ENCODE data around the gene ZFY.

The ZFY gene

GRCh38 chrY:2936436-2936750 is 1.2 kb downstream of the ZFY start:
- Histone ChIP-seq H3K4me2 (ENCODE audit: low read depth, low read length) (no peak overlapping the region), H3K4me3 (ENCODE audit: low read length) (no peak overlapping the region), H3K4me1 (ENCODE audit: low read length) (no peaks in the 10 kb centered on the region)

DNA sequence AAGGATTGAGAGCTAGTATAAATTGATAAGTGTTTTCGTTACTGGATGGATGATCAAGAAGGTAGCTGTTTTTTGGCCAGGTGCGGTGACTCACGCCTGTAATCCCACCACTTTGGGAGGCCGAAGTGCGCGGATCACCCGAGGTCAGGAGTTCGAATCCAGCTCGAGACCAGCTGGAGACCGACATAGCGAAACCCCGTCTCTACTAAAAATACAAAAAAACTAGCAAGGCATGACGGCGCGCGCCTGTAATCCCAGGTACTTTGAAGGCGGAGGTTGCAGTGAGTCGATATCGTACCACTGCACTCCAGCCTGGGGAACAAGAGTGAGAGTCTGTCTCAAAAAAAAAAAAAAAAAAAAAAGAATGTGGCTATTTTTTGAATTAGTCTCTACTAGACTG is 2.0 kb downstream of the ZFY start:
- no peaks in the 10 kb centered on the region for H3K36me3 ChIP-seq (replicated peaks; ENCODE audit: insufficient read depth, low read length)
- H2AFZ ChIP-seq (ENCODE audit: low read length): no peak overlapping the region
- no peak for DNase-seq
- TF ChIP-seq CTCF (IDR thresholded peaks at IDR 0.05; ENCODE audit: low read length): no peak
- no peak for TF ChIP-seq EZH2 (optimal IDR thresholded peaks at IDR 0.05; ENCODE audit: low read depth, low read length)
- TF ChIP-seq EZH2phosphoT487 (IDR thresholded peaks at IDR 0.05; ENCODE audit: low read length): no peak
- no peaks in the 10 kb centered on the region for H3K9me3 ChIP-seq (replicated peaks; ENCODE audit: insufficient read depth, low read length)
- no peak overlapping the region for H3K4me2 ChIP-seq (ENCODE audit: low read depth, low read length)
- no peaks in the 10 kb centered on the region for H3K27me3 ChIP-seq (replicated peaks; ENCODE audit: insufficient read depth, low read length)
- no peak overlapping the region for H3K9ac ChIP-seq (ENCODE audit: low read length)
- H3K27ac ChIP-seq (ENCODE audit: low read length): no peak overlapping the region
- H3F3A ChIP-seq (ENCODE audit: insufficient read depth, low read length): no peaks in the 10 kb centered on the region
- H3K9me2 ChIP-seq (replicated peaks; ENCODE audit: insufficient read depth, low read length): no peaks in the 10 kb centered on the region
- H3K79me2 ChIP-seq (ENCODE audit: low read length): no peaks in the 10 kb centered on the region
- H4K20me1 ChIP-seq (ENCODE audit: insufficient read depth, low read length): no peaks in the 10 kb centered on the region
- H3K4me1 ChIP-seq (ENCODE audit: low read length): no peaks in the 10 kb centered on the region
- no peak overlapping the region for H3K4me3 ChIP-seq (ENCODE audit: low read length)

More at GRCh38 chrY:2936436-2936750, 1.2 kb downstream of the ZFY start:
- Histone ChIP-seq H4K20me1 (ENCODE audit: insufficient read depth, low read length) (no peaks in the 10 kb centered on the region), H3K9me3 (replicated peaks; ENCODE audit: insufficient read depth, low read length) (no peaks in the 10 kb centered on the region), H3K36me3 (replicated peaks; ENCODE audit: insufficient read depth, low read length) (no peaks in the 10 kb centered on the region), H3F3A (ENCODE audit: insufficient read depth, low read length) (no peaks in the 10 kb centered on the region), H3K79me2 (ENCODE audit: low read length) (no peaks in the 10 kb centered on the region), H3K9me2 (replicated peaks; ENCODE audit: insufficient read depth, low read length) (no peaks in the 10 kb centered on the region), H3K27me3 (replicated peaks; ENCODE audit: insufficient read depth, low read length) (no peaks in the 10 kb centered on the region), H3K9ac (ENCODE audit: low read length) (no peak overlapping the region), H3K27ac (ENCODE audit: low read length) (no peak overlapping the region), H2AFZ (ENCODE audit: low read length) (no peak overlapping the region)
- no peak for TF ChIP-seq EZH2phosphoT487 (IDR thresholded peaks at IDR 0.05; ENCODE audit: low read length)
- no peak for TF ChIP-seq EZH2 (optimal IDR thresholded peaks at IDR 0.05; ENCODE audit: low read depth, low read length)
- TF ChIP-seq CTCF (IDR thresholded peaks at IDR 0.05; ENCODE audit: low read length): no peak
- DNase-seq: no peak

GRCh38 chrY:2949590-2950252 is 14.5 kb downstream of the ZFY start:
- Histone ChIP-seq H3K36me3 (replicated peaks; ENCODE audit: insufficient read depth, low read length) (no peaks in the 10 kb centered on the region), H3K4me3 (ENCODE audit: low read length) (no peak overlapping the region), H3K9me2 (replicated peaks; ENCODE audit: insufficient read depth, low read length) (no peaks in the 10 kb centered on the region), H3K27me3 (replicated peaks; ENCODE audit: insufficient read depth, low read length) (no peaks in the 10 kb centered on the region), H3K9me3 (replicated peaks; ENCODE audit: insufficient read depth, low read length) (no peaks in the 10 kb centered on the region), H3K27ac (ENCODE audit: low read length) (no peak overlapping the region), H3K9ac (ENCODE audit: low read length) (no peak overlapping the region), H3F3A (ENCODE audit: insufficient read depth, low read length) (no peaks in the 10 kb centered on the region), H3K79me2 (ENCODE audit: low read length) (no peaks in the 10 kb centered on the region), H2AFZ (ENCODE audit: low read length) (no peak overlapping the region), H4K20me1 (ENCODE audit: insufficient read depth, low read length) (no peaks in the 10 kb centered on the region), H3K4me1 (ENCODE audit: low read length) (no peaks in the 10 kb centered on the region), H3K4me2 (ENCODE audit: low read depth, low read length) (no peak overlapping the region)
- TF ChIP-seq EZH2 (optimal IDR thresholded peaks at IDR 0.05; ENCODE audit: low read depth, low read length) (no peak), EZH2phosphoT487 (IDR thresholded peaks at IDR 0.05; ENCODE audit: low read length) (no peak), CTCF (IDR thresholded peaks at IDR 0.05; ENCODE audit: low read length) (no peak)
- DNase-seq: no peak
